ENCODE data around the gene METTL13. TPM values are rescaled to one million over a fixed set of nuclear protein-coding genes. Genes with fewer than 3 reads are reported as not detected.

The METTL13 gene
- total RNA-seq, 2 experiments from 2014 or later, result 6.5 to 7.9 TPM

- H3K36me3 Mint-ChIP-seq (ENCODE audit: low read depth), result peaks cover 88% of the 10 kb centered on the region
- H3K27me3 Mint-ChIP-seq, result no peaks in the 10 kb centered on the region
- TF ChIP-seq CTCF (IDR thresholded peaks at IDR 0.05), result no peak
- DNase-seq, result no peak
- H3K4me1 Mint-ChIP-seq (ENCODE audit: low read depth), result peaks cover 48% of the 10 kb centered on the region
- intact Hi-C loops (cut with DNase I, micrococcal nuclease), result loop anchor here (10.0 kb wide), 2 partner anchors 608 to 1892 kb away; partner anchors contain the start of gene SCYL3 (in 1 of the 2)
- POLR2A ChIA-PET, result no interaction called here
- Histone ChIP-seq H3K9me3 (ENCODE audit: control insufficient read depth in 1 of 2, insufficient read depth in 1 of 2, low read length in 2 of 2) (no peaks in the 10 kb centered on the region), H3K27ac (ENCODE audit: low read depth in 1 of 2, low read length in 2 of 2) (no peak overlapping the region), H3K27me3 (ENCODE audit: control insufficient read depth in 1 of 2, insufficient read depth in 2 of 2, low read length in 2 of 2) (no peaks in the 10 kb centered on the region), H3K4me1 (ENCODE audit: insufficient read depth, low read length) (peaks cover 35% of the 10 kb centered on the region), H3K4me3 (ENCODE audit: low read length) (no peak overlapping the region), H3K36me3 (ENCODE audit: insufficient read depth, low read length) (peaks cover 72% of the 10 kb centered on the region)
- H3K9me3 Mint-ChIP-seq, result no peaks in the 10 kb centered on the region
- no peak overlapping the region for H3K27ac Mint-ChIP-seq
- H3K4me3 Mint-ChIP-seq, result no peak overlapping the region
- CTCF ChIA-PET, result no interaction called here
- no peak for ATAC-seq (ENCODE audit: poor library complexity)
Measured at GRCh38 chr1:171786534-171786933, 5.1 kb downstream of the METTL13 start.

- Mint-ChIP-seq H3K4me1 (ENCODE audit: low read depth) (peaks cover 36% of the 10 kb centered on the region), H3K27ac (no peak overlapping the region), H3K9me3 (no peaks in the 10 kb centered on the region), H3K4me3 (no peak overlapping the region), H3K27me3 (no peaks in the 10 kb centered on the region), H3K36me3 (ENCODE audit: low read depth) (peaks cover 93% of the 10 kb centered on the region)
- DNase-seq, result no peak
- peaks cover 21% of the 10 kb centered on the region for H3K4me1 ChIP-seq (ENCODE audit: insufficient read depth, low read length)
- H3K27ac ChIP-seq (ENCODE audit: low read depth in 1 of 2, low read length in 2 of 2), result no peak overlapping the region
- H3K9me3 ChIP-seq (ENCODE audit: control insufficient read depth in 1 of 2, insufficient read depth in 1 of 2, low read length in 2 of 2), result no peaks in the 10 kb centered on the region
- H3K27me3 ChIP-seq (ENCODE audit: control insufficient read depth in 1 of 2, insufficient read depth in 2 of 2, low read length in 2 of 2), result no peaks in the 10 kb centered on the region
- no peak for TF ChIP-seq CTCF (IDR thresholded peaks at IDR 0.05)
- peaks cover 85% of the 10 kb centered on the region for H3K36me3 ChIP-seq (ENCODE audit: insufficient read depth, low read length)
- intact Hi-C loops (cut with DNase I, micrococcal nuclease), result loop anchor here (10.0 kb wide), 2 partner anchors 607 to 1893 kb away; partner anchors contain the start of gene SCYL3 (in 1 of the 2)
- ChIA-PET CTCF (no interaction called here), POLR2A (interaction anchor here (1.0 kb wide), 1 partner anchor 69 kb away, joined by 3 read pairs; no protein-coding TSS in a partner anchor)
- H3K4me3 ChIP-seq (ENCODE audit: low read length), result no peak overlapping the region
- no peak for ATAC-seq (ENCODE audit: poor library complexity)
Measured at GRCh38 chr1:171787686-171788480, 6.4 kb downstream of the METTL13 start.

- Histone ChIP-seq H3K36me3 (ENCODE audit: insufficient read depth, low read length) (peaks cover 91% of the 10 kb centered on the region), H3K4me1 (ENCODE audit: insufficient read depth, low read length) (peaks cover 17% of the 10 kb centered on the region), H3K27me3 (ENCODE audit: control insufficient read depth in 1 of 2, insufficient read depth in 2 of 2, low read length in 2 of 2) (no peaks in the 10 kb centered on the region), H3K9me3 (ENCODE audit: control insufficient read depth in 1 of 2, insufficient read depth in 1 of 2, low read length in 2 of 2) (no peaks in the 10 kb centered on the region), H3K27ac (ENCODE audit: low read depth in 1 of 2, low read length in 2 of 2) (no peak overlapping the region), H3K4me3 (ENCODE audit: low read length) (no peak overlapping the region)
- DNase-seq (no peak), ATAC-seq (ENCODE audit: poor library complexity) (no peak)
- H3K36me3 Mint-ChIP-seq (ENCODE audit: low read depth), result peaks cover 96% of the 10 kb centered on the region
- H3K4me3 Mint-ChIP-seq, result no peak overlapping the region
- TF ChIP-seq CTCF (IDR thresholded peaks at IDR 0.05), result no peak
- ChIA-PET CTCF (no interaction called here), POLR2A (interaction anchor here (1.0 kb wide), 1 partner anchor 70 kb away, joined by 3 read pairs; no protein-coding TSS in a partner anchor)
- intact Hi-C loops (cut with DNase I, micrococcal nuclease), result loop anchor here (10.0 kb wide), 2 partner anchors 606 to 1894 kb away; partner anchors contain the start of gene SCYL3 (in 1 of the 2)
- no peak overlapping the region for H3K27ac Mint-ChIP-seq
- no peaks in the 10 kb centered on the region for H3K27me3 Mint-ChIP-seq
- no peaks in the 10 kb centered on the region for H3K9me3 Mint-ChIP-seq
- H3K4me1 Mint-ChIP-seq (ENCODE audit: low read depth), result peaks cover 30% of the 10 kb centered on the region
Measured at GRCh38 chr1:171788696-171789095, 7.2 kb downstream of the METTL13 start.
